ENCODE data around the gene RAB17. TPM values are rescaled to one million over a fixed set of nuclear protein-coding genes. Genes with fewer than 3 reads are reported as not detected.

Gene RAB17
- total and polyA plus RNA-seq, 2 of the 4 experiments (the other 2 are of a cell fraction) = 0.41 TPM; not detected in 1

DNA sequence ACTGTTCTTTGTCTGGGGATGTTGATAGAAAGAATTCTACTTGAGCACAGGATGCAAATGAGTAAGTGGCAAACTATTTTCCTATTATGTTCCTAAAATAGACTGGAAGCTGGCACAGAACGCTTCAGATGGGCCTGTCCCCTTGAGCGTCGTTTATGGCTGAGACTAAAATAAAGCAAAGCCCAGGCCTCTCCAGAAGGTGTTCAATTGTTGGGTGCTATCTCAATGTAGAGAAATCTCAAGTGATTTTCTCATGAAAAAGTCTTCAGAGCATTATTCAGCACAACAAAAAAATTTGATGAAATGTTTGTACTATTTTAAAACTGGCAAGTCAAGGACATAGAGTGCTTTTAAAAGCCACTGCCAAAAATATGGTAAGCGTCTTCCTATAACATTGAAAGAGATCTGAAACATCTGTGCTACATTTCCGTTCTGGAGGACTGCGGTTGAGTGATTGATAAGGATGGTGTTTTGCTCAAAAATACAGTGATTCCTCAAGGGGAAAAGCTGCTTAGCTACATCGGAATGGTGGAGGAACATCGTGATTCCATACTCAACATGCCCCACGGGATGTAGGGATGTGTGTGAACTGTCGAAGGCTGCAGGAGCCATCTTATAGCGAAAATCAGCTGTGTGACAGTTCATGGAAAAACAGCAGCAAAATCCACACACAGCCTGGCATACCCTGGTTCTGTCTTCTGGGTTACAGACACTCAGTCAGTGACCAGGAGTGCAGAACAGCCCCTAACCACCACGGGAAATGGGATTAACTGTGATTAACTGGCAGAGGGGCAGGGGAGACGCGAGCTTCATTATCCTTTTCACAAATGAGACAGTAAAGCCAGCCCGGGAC lies 26.4 kb upstream of the RAB17 start:
- peak overlapping the region; percentile 76 for H3K23ac ChIP-seq (ENCODE audit: low read depth, low read length)
- H3K27ac ChIP-seq (ENCODE audit: insufficient read depth, low read length) = peak overlapping the region; percentile 78
- peak overlapping the region; percentile 97 for H2AK5ac ChIP-seq (ENCODE audit: low read depth, low read length)
- in situ Hi-C loops (cut with MboI; ENCODE audit: low sequenced_read_pairs) = no loop called here
- no CpG with 5 or more reads among the region's 15 CpGs for WGBS, 2 experiments (ENCODE audit: extremely low coverage in 2 of 2, insufficient read length in 1 of 2)
- no peaks in the 10 kb centered on the region for H3K9me3 ChIP-seq (ENCODE audit: control insufficient read depth, insufficient read depth, low read length)
- dilution Hi-C loops (cut with HindIII; ENCODE audit: low sequenced_read_pairs, unreplicated experiment) = no loop called here
- peak overlapping the region; percentile 89 for H2BK15ac ChIP-seq (ENCODE audit: low read depth, low read length)
- ChIA-PET POLR2A (ENCODE audit: unreplicated experiment) (no interaction called here), CTCF (interaction anchor here (0.7 to 1.4 kb wide), 3 partner anchors 15 to 203 kb away, joined by 3 to 7 read pairs (median 3); partner anchors contain the start of gene COL6A3)
- peak overlapping the region; percentile 97 for H2BK20ac ChIP-seq (ENCODE audit: low read depth, low read length)
- H2BK5ac ChIP-seq (ENCODE audit: low read depth, low read length, poor library complexity, severe bottlenecking) = peak overlapping the region; percentile 96
- H2AK9ac ChIP-seq (replicated peaks; ENCODE audit: low read depth, low read length, poor library complexity) = peak overlapping the region; percentile 29
- peak overlapping the region; percentile 68 for H4K5ac ChIP-seq (ENCODE audit: low read depth, low read length)
- peak overlapping the region; percentile 84 for H3K18ac ChIP-seq (ENCODE audit: low read depth, low read length)
- H4K8ac ChIP-seq (ENCODE audit: low read depth in 2 of 2, low read length in 2 of 2) = peak overlapping the region; percentile 67 to 91
- peak overlapping the region; percentile 88 for H2BK120ac ChIP-seq (ENCODE audit: low read depth, low read length)
- H3K9me1 ChIP-seq (ENCODE audit: insufficient read depth, low read length) = peaks cover 34% of the 10 kb centered on the region
- H3K56ac ChIP-seq (ENCODE audit: extremely low read depth, insufficient read depth, low read length) = peak overlapping the region; percentile 57; the same call in 1 of the 2 replicates
- H4K91ac ChIP-seq (ENCODE audit: insufficient read depth, low read depth, low read length) = peak overlapping the region; percentile 83
- peak overlapping the region; percentile 24; the same call in 1 of the 2 replicates for H3K4me2 ChIP-seq (ENCODE audit: low read depth, low read length)
- peak; percentile 59 for ATAC-seq (ENCODE audit: low read depth)
- peak; percentile 85 for DNase-seq
- H3K27me3 ChIP-seq (ENCODE audit: control insufficient read depth, insufficient read depth, low read length) = no peaks in the 10 kb centered on the region
- peaks cover 0 to 14% of the 10 kb centered on the region in 2 experiments; a peak in 2 of 4 replicates for H3K79me1 ChIP-seq (ENCODE audit: low read depth in 1 of 2, low read length in 2 of 2)
- BruUV-seq (replicated peaks) = no TSS peak
- peak overlapping the region; percentile 19; the same call in 1 of the 2 replicates for H3K9ac ChIP-seq (ENCODE audit: low read depth, low read length)
- peaks cover 30% of the 10 kb centered on the region for H3K4me1 ChIP-seq (ENCODE audit: control insufficient read depth, insufficient read depth, low read length)
- intact Hi-C loops (cut with micrococcal nuclease) = no loop called here
- TF ChIP-seq, protein P1, sequence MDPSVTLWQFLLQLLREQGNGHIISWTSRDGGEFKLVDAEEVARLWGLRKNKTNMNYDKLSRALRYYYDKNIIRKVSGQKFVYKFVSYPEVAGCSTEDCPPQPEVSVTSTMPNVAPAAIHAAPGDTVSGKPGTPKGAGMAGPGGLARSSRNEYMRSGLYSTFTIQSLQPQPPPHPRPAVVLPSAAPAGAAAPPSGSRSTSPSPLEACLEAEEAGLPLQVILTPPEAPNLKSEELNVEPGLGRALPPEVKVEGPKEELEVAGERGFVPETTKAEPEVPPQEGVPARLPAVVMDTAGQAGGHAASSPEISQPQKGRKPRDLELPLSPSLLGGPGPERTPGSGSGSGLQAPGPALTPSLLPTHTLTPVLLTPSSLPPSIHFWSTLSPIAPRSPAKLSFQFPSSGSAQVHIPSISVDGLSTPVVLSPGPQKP (IDR thresholded peaks at IDR 0.05; ENCODE audit: borderline replicate concordance, low read depth, low read length) = no peak
- TF ChIP-seq FOS (IDR thresholded peaks at IDR 0.05; ENCODE audit: low read depth, low read length) = peak; percentile 23; the same call in 1 of the 2 replicates
- peak overlapping the region; percentile 90 for H3K4ac ChIP-seq (ENCODE audit: low read depth, low read length)
- peak overlapping the region; percentile 87 for H2AFZ ChIP-seq (replicated peaks; ENCODE audit: low read length, poor library complexity)
- no peaks in the 10 kb centered on the region for H3K36me3 ChIP-seq (ENCODE audit: control insufficient read depth, insufficient read depth, low read length)
- H4K20me1 ChIP-seq (ENCODE audit: insufficient read depth, low read length) = no peaks in the 10 kb centered on the region
- peak overlapping the region; percentile 79 for H3K14ac ChIP-seq (replicated peaks; ENCODE audit: low read depth, low read length)
- no peak overlapping the region for H3K4me3 ChIP-seq (ENCODE audit: insufficient read depth, low read depth, low read length)

Measured in IMR-90 (cell line).